H9 (cell line): ENCODE measurements around the gene PKIB. TPM values are rescaled to one million over a fixed set of nuclear protein-coding genes. Genes with fewer than 3 reads are reported as not detected.

ENCODE experiments used
- DNase-seq: peaks from one replicate; pipeline ENCODE4 v3.0.0-alpha.2; 2017
- H2AFZ ChIP-seq: one replicate; pipeline ENCODE4 v1.6.1; 2013; ENCODE audit warnings: mild to moderate bottlenecking, low read length, control low read depth, moderate library complexity
- H2AK5ac ChIP-seq: 2 replicates; pipeline ENCODE4 v1.6.1; 2013; ENCODE audit warnings: low read length, control low read depth, mixed read lengths; ENCODE audit not compliant: insufficient read length
- H2BK120ac ChIP-seq: one replicate; pipeline ENCODE4 v1.6.1; 2013; ENCODE audit warnings: low read depth, mild to moderate bottlenecking, low read length, control low read depth, inconsistent platforms; ENCODE audit not compliant: poor library complexity, severe bottlenecking
- H2BK12ac ChIP-seq: 2 replicates; pipeline ENCODE4 v1.6.1; 2013; ENCODE audit warnings: low read length, control low read depth, mixed read lengths, low read depth; ENCODE audit not compliant: insufficient read length
- H2BK15ac ChIP-seq: 2 replicates; pipeline ENCODE4 v1.6.1; 2013; ENCODE audit warnings: low read depth, low read length, control low read depth
- H2BK20ac ChIP-seq: one replicate; pipeline ENCODE4 v1.6.1; 2013; ENCODE audit warnings: low read depth, mild to moderate bottlenecking, low read length, control low read depth, inconsistent platforms; ENCODE audit not compliant: poor library complexity, severe bottlenecking
- H2BK5ac ChIP-seq: 2 replicates; pipeline ENCODE4 v1.6.1; 2013; ENCODE audit warnings: low read length, control low read depth, mixed read lengths; ENCODE audit not compliant: insufficient read length
- H3K14ac ChIP-seq: 2 replicates; pipeline ENCODE4 v1.6.1; 2013; ENCODE audit warnings: low read length, control low read depth; ENCODE audit not compliant: insufficient read depth
- H3K18ac ChIP-seq: 2 replicates; pipeline ENCODE4 v1.6.1; 2013; ENCODE audit warnings: low read depth, mild to moderate bottlenecking, mixed read lengths, low read length, control low read depth; ENCODE audit not compliant: insufficient read length
- H3K23ac ChIP-seq: 2 replicates; pipeline ENCODE4 v1.6.1; 2013; ENCODE audit warnings: low read length, control low read depth, mixed read lengths, low read depth; ENCODE audit not compliant: insufficient read length
- H3K23me2 ChIP-seq: 2 replicates; pipeline ENCODE4 v1.6.1; 2013; ENCODE audit warnings: low read depth, mild to moderate bottlenecking, mixed read lengths, low read length, control low read depth; ENCODE audit not compliant: insufficient read length, poor library complexity, severe bottlenecking
- H3K27ac ChIP-seq: 2 replicates; pipeline ENCODE4 v1.5.1; 2013; ENCODE audit warnings: low read length, control low read depth, mixed read lengths, low read depth; ENCODE audit not compliant: insufficient read length
- H3K27me3 ChIP-seq: 2 replicates; pipeline ENCODE4 v1.6.1; 2013; ENCODE audit warnings: low read length, control low read depth, inconsistent platforms; ENCODE audit not compliant: insufficient read depth
- H3K4ac ChIP-seq: 2 replicates; pipeline ENCODE4 v1.6.1; 2013; ENCODE audit warnings: low read depth, mild to moderate bottlenecking, control low read depth, inconsistent platforms, low read length, moderate library complexity
- H3K4me1 ChIP-seq: 2 replicates; pipeline ENCODE4 v1.6.1; 2013; ENCODE audit warnings: low read length, control low read depth, inconsistent platforms; ENCODE audit not compliant: insufficient read depth
- H3K4me2 ChIP-seq: 2 replicates; pipeline ENCODE4 v1.6.1; 2013; ENCODE audit warnings: low read length, control low read depth, mixed read lengths; ENCODE audit not compliant: insufficient read length, insufficient read depth
- H3K56ac ChIP-seq: 2 replicates; pipeline ENCODE4 v1.6.1; 2013; ENCODE audit warnings: low read depth, mild to moderate bottlenecking, mixed read lengths, low read length, control low read depth; ENCODE audit not compliant: insufficient read length
- H3K79me1 ChIP-seq: 2 replicates; pipeline ENCODE4 v1.6.1; 2013; ENCODE audit warnings: low read depth, mild to moderate bottlenecking, moderate library complexity, low read length, control low read depth, inconsistent platforms; ENCODE audit not compliant: insufficient read depth, poor library complexity, severe bottlenecking
- H3K79me2 ChIP-seq: 2 replicates; pipeline ENCODE4 v1.6.1; 2013; ENCODE audit warnings: low read length, control low read depth, inconsistent platforms; ENCODE audit not compliant: insufficient read depth
- H3K9ac ChIP-seq: 2 replicates; pipeline ENCODE4 v1.6.1; 2013; ENCODE audit warnings: low read length, control low read depth, mixed read lengths; ENCODE audit not compliant: insufficient read length; ENCODE audit errors: extremely low read depth
- H3K9me3 ChIP-seq: one replicate; pipeline ENCODE4 v1.6.1; 2013; ENCODE audit warnings: low read depth, low read length, inconsistent platforms; ENCODE audit not compliant: control insufficient read depth
- H3T11ph ChIP-seq: one replicate; pipeline ENCODE4 v1.6.1; 2013; ENCODE audit warnings: mild to moderate bottlenecking, low read length, control low read depth, inconsistent platforms
- H4K20me1 ChIP-seq: one replicate; pipeline ENCODE4 v1.6.1; 2013; ENCODE audit not compliant: control insufficient read depth, insufficient read length, insufficient read depth
- H4K5ac ChIP-seq: 2 replicates; pipeline ENCODE4 v1.6.1; 2013; ENCODE audit warnings: low read depth, mild to moderate bottlenecking, mixed read lengths, low read length, control low read depth; ENCODE audit not compliant: insufficient read length
- H4K8ac ChIP-seq: replicated peaks from 2 replicates; pipeline ENCODE4 v1.6.1; 2013; ENCODE audit warnings: low read length, control low read depth, mixed read lengths, low read depth; ENCODE audit not compliant: insufficient read length
- H4K91ac ChIP-seq: 2 replicates; pipeline ENCODE4 v1.6.1; 2013; ENCODE audit warnings: low read depth, mild to moderate bottlenecking, moderate library complexity, mixed read lengths, low read length, control low read depth; ENCODE audit not compliant: insufficient read length
- H3K27ac Mint-ChIP-seq, 3 experiments: 2 replicates in 2 of 3; 3 replicates in 1 of 3; pipeline ENCODE4 v1.8.0; 2020 to 2021; ENCODE audit warnings: mixed read lengths in 3 of 3, mild to moderate bottlenecking in 1 of 3, moderate library complexity in 1 of 3
- H3K27me3 Mint-ChIP-seq: 2 replicates; pipeline ENCODE4 v1.8.0; 2021; ENCODE audit warnings: low read depth, mild to moderate bottlenecking, moderate library complexity, mixed read lengths
- H3K36me3 Mint-ChIP-seq, 3 experiments: 2 replicates in 2 of 3; 3 replicates in 1 of 3; pipeline ENCODE4 v1.8.0; 2020 to 2021; ENCODE audit warnings: low read depth in 3 of 3, mixed read lengths in 3 of 3; ENCODE audit not compliant: insufficient read depth in 1 of 3
- H3K4me1 Mint-ChIP-seq, 2 experiments: 2 replicates each; pipeline ENCODE4 v1.8.0; 2020; ENCODE audit warnings: mixed read lengths in 2 of 2
- H3K4me3 Mint-ChIP-seq, 2 experiments: 2 replicates in 1 of 2; 3 replicates in 1 of 2; pipeline ENCODE4 v1.8.0; 2020 to 2021; ENCODE audit warnings: mild to moderate bottlenecking in 2 of 2, mixed read lengths in 2 of 2, moderate library complexity in 1 of 2
- H3K9me3 Mint-ChIP-seq, 2 experiments: 2 replicates in 1 of 2; 3 replicates in 1 of 2; pipeline ENCODE4 v1.8.0; 2020; ENCODE audit warnings: mild to moderate bottlenecking in 2 of 2, mixed read lengths in 2 of 2, moderate library complexity in 1 of 2
- CTCF ChIP-seq: fragments of 200-600 bp; sonication (generic); conservative IDR thresholded peaks from 3 replicates; pipeline ENCODE4 v1.8.0; 2021; ENCODE audit warnings: antibody characterized with exemption, mild to moderate bottlenecking
- total RNA-seq: library from RNA; stranded (reverse); gene quantifications from 2 replicates; pipeline ENCODE4 v1.2.1, GENCODE V29; 2021

Gene PKIB
- total RNA-seq, 1 experiment from 2014 or later = 46.5 TPM

GRCh38 chr6:122719176-122719575, 109.0 kb downstream of the PKIB start:
- H3K27me3 ChIP-seq = no peaks in the 10 kb centered on the region

More at GRCh38 chr6:122719176-122719575, 109.0 kb downstream of the PKIB start:
- H3K56ac ChIP-seq = no peak overlapping the region
- Mint-ChIP-seq H3K4me1 (peaks cover 17 to 18% of the 10 kb centered on the region in 2 experiments), H3K27me3 (no peaks in the 10 kb centered on the region), H3K27ac (no peak overlapping the region; a peak in 1 of 7 replicates), H3K9me3 (no peaks in the 10 kb centered on the region), H3K4me3 (no peak overlapping the region), H3K36me3 (peaks cover 0 to 6% (median 0%) of the 10 kb centered on the region in 3 experiments; a peak in 2 of 7 replicates)
- H3K23ac ChIP-seq = no peak overlapping the region
- H3K4ac ChIP-seq = no peak overlapping the region
- no peaks in the 10 kb centered on the region for H3K79me1 ChIP-seq
- no peak overlapping the region for H2AK5ac ChIP-seq
- no peaks in the 10 kb centered on the region for H3K9me3 ChIP-seq
- H2BK20ac ChIP-seq = no peak overlapping the region
- H2BK120ac ChIP-seq = no peak overlapping the region
- no peak overlapping the region for H4K5ac ChIP-seq
- no peak overlapping the region for H4K8ac ChIP-seq
- H2AFZ ChIP-seq = no peak overlapping the region
- no peaks in the 10 kb centered on the region for H3K23me2 ChIP-seq
- H3K4me2 ChIP-seq = no peak overlapping the region
- H3K14ac ChIP-seq = no peak overlapping the region
- H4K20me1 ChIP-seq = no peaks in the 10 kb centered on the region
- no peak for TF ChIP-seq CTCF
- no peak overlapping the region for H3K9ac ChIP-seq
- no peak overlapping the region for H3K18ac ChIP-seq
- no peaks in the 10 kb centered on the region for H3K79me2 ChIP-seq
- H3K4me1 ChIP-seq = no peaks in the 10 kb centered on the region
- H4K91ac ChIP-seq = no peak overlapping the region
- no peak for DNase-seq
- H3K27ac ChIP-seq = no peak overlapping the region
- no peak overlapping the region for H2BK15ac ChIP-seq
- no peak overlapping the region for H3T11ph ChIP-seq
- H2BK12ac ChIP-seq = no peak overlapping the region
- H2BK5ac ChIP-seq = no peak overlapping the region
